Activated CD8-positive, alpha-beta memory T cell treated with anti-CD3 and anti-CD28 coated beads, Interleukin-2, amount 50 U/mL, for 4 hours (primary cell): ENCODE results near the gene LPAR1.

ENCODE experiments used
- DNase-seq: peaks from one replicate; pipeline ENCODE4 v3.0.0-alpha.2; 2020

The LPAR1 gene

GRCh38 chr9:111037356-111037707 lies 938 bp downstream of the LPAR1 start:
- DNase-seq = no peak

GRCh38 chr9:111036946-111037345 lies 1.3 kb downstream of the LPAR1 start:
- no peak for DNase-seq

GRCh38 chr9:111036429-111036789 lies 1.9 kb downstream of the LPAR1 start:
- no peak for DNase-seq

GRCh38 chr9:111035543-111036428 lies 2.5 kb downstream of the LPAR1 start:
- DNase-seq = no peak

- no peak for DNase-seq
These were observed 3.3 kb downstream of the LPAR1 start for GRCh38 chr9:111034898-111035539.

GRCh38 chr9:111034170-111034897 lies 3.9 kb downstream of the LPAR1 start:
- DNase-seq = no peak

GRCh38 chr9:111030492-111030891 lies 7.8 kb downstream of the LPAR1 start:
- no peak for DNase-seq

- no peak for DNase-seq
These were observed 9.0 kb downstream of the LPAR1 start for GRCh38 chr9:111029260-111029659.

GRCh38 chr9:111027798-111028197 lies 10.5 kb downstream of the LPAR1 start:
- DNase-seq = no peak

GRCh38 chr9:111023128-111023527 lies 15.1 kb downstream of the LPAR1 start:
- no peak for DNase-seq

GRCh38 chr9:111020594-111020993 lies 17.7 kb downstream of the LPAR1 start:
- no peak for DNase-seq

- no peak for DNase-seq
These were observed 21.7 kb downstream of the LPAR1 start for GRCh38 chr9:111016426-111017045.

- no peak for DNase-seq
These were observed 22.3 kb downstream of the LPAR1 start for GRCh38 chr9:111016016-111016415.

- no peak for DNase-seq
These were observed 24.6 kb downstream of the LPAR1 start for GRCh38 chr9:111013707-111014106.

GRCh38 chr9:111013250-111013649 lies 25.0 kb downstream of the LPAR1 start:
- no peak for DNase-seq

- DNase-seq = no peak
These were observed 29.9 kb downstream of the LPAR1 start for GRCh38 chr9:111008158-111009075.

- no peak for DNase-seq
These were observed 32.4 kb downstream of the LPAR1 start for GRCh38 chr9:111005746-111006470.

- DNase-seq = no peak
These were observed 33.3 kb downstream of the LPAR1 start for GRCh38 chr9:111004936-111005335.

GRCh38 chr9:111003182-111003581 lies 35.1 kb downstream of the LPAR1 start:
- no peak for DNase-seq

GRCh38 chr9:111001526-111001925 lies 36.7 kb downstream of the LPAR1 start:
- DNase-seq = no peak

GRCh38 chr9:111000202-111000601 lies 38.1 kb downstream of the LPAR1 start:
- no peak for DNase-seq

GRCh38 chr9:110999379-110999778 lies 38.9 kb downstream of the LPAR1 start:
- DNase-seq = no peak
